SK-N-SH (cell line): ENCODE data around the gene ZDHHC16. TPM values are rescaled to one million over a fixed set of nuclear protein-coding genes. Genes with fewer than 3 reads are reported as not detected.
A peak's percentile ranks its signal among the peaks of the same experiment; 100 is the strongest.

Source experiments
- CTCF ChIA-PET: fragments of 300-600, 350-600 bp; formaldehyde crosslinking; extraction: SDS; loops from one replicate; lab custom pipeline; 2021; lab: Yijun Ruan, JAX
- POLR2A ChIA-PET: fragments of 350-600 bp; sonication (Branson Sonifier 250); formaldehyde crosslinking; extraction: SDS; loops from one replicate; lab custom pipeline; 2020; ENCODE audit warnings: antibody characterized with exemption, inconsistent platforms; lab: Yijun Ruan, JAX
- DNase-seq: peaks from one replicate; pipeline ENCODE4 v3.0.0; 2012
- H2AFZ ChIP-seq: fragments of 200-600 bp; sonication (generic); 2 replicates; pipeline ENCODE4 v1.8.1; 2016; ENCODE audit warnings: antibody characterized with exemption, mild to moderate bottlenecking, low read depth
- H3F3A ChIP-seq: fragments of 200-600 bp; sonication (generic); replicated peaks from 2 replicates; pipeline ENCODE3; 2016; ENCODE audit warnings: antibody characterized with exemption, mild to moderate bottlenecking; ENCODE audit not compliant: insufficient read depth
- H3K27ac ChIP-seq, 2 experiments: fragments of 200-500 bp in 1 of 2; fragments of 200-600 bp in 1 of 2; sonication (Bioruptor generic) in 1 of 2; sonication (generic), shearing (Covaris generic) in 1 of 2; 2 replicates each; pipeline versions ENCODE4 v1.5.1 to v1.6.1; 2014 to 2016; ENCODE audit warnings: low read depth in 2 of 2, inconsistent platforms in 1 of 2, low read length in 1 of 2, mild to moderate bottlenecking in 1 of 2, mixed read lengths in 1 of 2
- H3K27me3 ChIP-seq: fragments of 200-600 bp; sonication (generic), shearing (Covaris generic); 2 replicates; pipeline ENCODE4 v1.6.1; 2016; ENCODE audit warnings: mixed run types; ENCODE audit not compliant: insufficient read depth
- H3K36me3 ChIP-seq, 2 experiments: fragments of 200-500 bp in 1 of 2; fragments of 200-600 bp in 1 of 2; sonication (Bioruptor generic) in 1 of 2; sonication (generic) in 1 of 2; replicated peaks in 1 of 2; 2 replicates each; pipeline versions ENCODE3 to v1.5.1; 2014 to 2016; ENCODE audit warnings: low read length in 1 of 2, mild to moderate bottlenecking in 1 of 2; ENCODE audit not compliant: insufficient read depth in 2 of 2, control insufficient read depth in 1 of 2
- H3K4me1 ChIP-seq, 2 experiments: fragments of 200-500 bp in 1 of 2; fragments of 200-600 bp in 1 of 2; sonication (Bioruptor generic) in 1 of 2; sonication (generic), shearing (Covaris generic) in 1 of 2; 2 replicates each; pipeline versions ENCODE4 v1.5.1 to v1.6.1; 2014 to 2016; ENCODE audit warnings: low read depth in 1 of 2, low read length in 1 of 2, mixed run types in 1 of 2; ENCODE audit not compliant: insufficient read depth in 2 of 2, control insufficient read depth in 1 of 2
- H3K4me2 ChIP-seq: fragments of 200-600 bp; sonication (generic), shearing (Covaris generic); 2 replicates; pipeline ENCODE4 v1.6.1; 2017; ENCODE audit warnings: mixed run types
- H3K4me3 ChIP-seq, 2 experiments: fragments of 200-500 bp in 1 of 2; fragments of 200-600 bp in 1 of 2; sonication (Bioruptor generic) in 1 of 2; sonication (generic), shearing (Covaris generic) in 1 of 2; 2 replicates each; pipeline versions ENCODE4 v1.5.1 to v1.8.1; 2014 to 2016; ENCODE audit warnings: low read depth in 2 of 2, inconsistent platforms in 1 of 2, low read length in 1 of 2, mild to moderate bottlenecking in 1 of 2, mixed read lengths in 1 of 2, moderate library complexity in 1 of 2
- H3K79me2 ChIP-seq: fragments of 200-600 bp; sonication (generic); 2 replicates; pipeline ENCODE4 v1.8.1; 2017; ENCODE audit warnings: mild to moderate bottlenecking; ENCODE audit not compliant: insufficient read depth
- H3K9ac ChIP-seq: fragments of 200-600 bp; sonication (generic); 2 replicates; pipeline ENCODE4 v1.6.1; 2017; ENCODE audit warnings: mixed run types
- H3K9me2 ChIP-seq: fragments of 200-600 bp; sonication (generic); 2 replicates; pipeline ENCODE4 v1.6.1; 2017; ENCODE audit warnings: mixed run types
- H3K9me3 ChIP-seq: fragments of 200-600 bp; sonication (generic); 2 replicates; pipeline ENCODE4 v1.6.1; 2017; ENCODE audit warnings: mixed run types, mild to moderate bottlenecking, moderate library complexity
- H4K20me1 ChIP-seq: fragments of 200-600 bp; sonication (generic); 2 replicates; pipeline ENCODE4 v1.6.1; 2017; ENCODE audit warnings: mild to moderate bottlenecking, mixed run types; ENCODE audit not compliant: insufficient read depth
- CHD2 ChIP-seq: fragments of 150-350 bp; IDR thresholded peaks from 2 replicates; pipeline ENCODE4 v1.6.1; 2018; ENCODE audit warnings: low read length; ENCODE audit not compliant: partially characterized antibody
- EZH2phosphoT487 ChIP-seq: fragments of 200-600 bp; sonication (generic); IDR thresholded peaks from 2 replicates; pipeline ENCODE4 v1.6.1; 2017; ENCODE audit warnings: low read depth, mixed run types, mild to moderate bottlenecking, antibody characterized with exemption, moderate library complexity, borderline replicate concordance
- FOSL2 ChIP-seq: IDR thresholded peaks from 2 replicates; pipeline ENCODE4 v1.4.0; 2012; ENCODE audit warnings: low read depth, mild to moderate bottlenecking, moderate library complexity, borderline replicate concordance
- FOXJ3 ChIP-seq: sonication (generic); formaldehyde crosslinking; IDR thresholded peaks from 2 replicates; pipeline ENCODE4 v1.5.1; 2020; ENCODE audit warnings: mild to moderate bottlenecking, missing genetic modification reagents
- FOXM1 ChIP-seq: IDR thresholded peaks from 2 replicates; pipeline ENCODE4 v1.4.0; 2012; ENCODE audit warnings: low read depth, mild to moderate bottlenecking
- GATA2 ChIP-seq: sonication (generic); formaldehyde crosslinking; IDR thresholded peaks from 2 replicates; pipeline ENCODE4 v1.5.0; 2020; ENCODE audit warnings: mild to moderate bottlenecking, missing genetic modification reagents
- MAX ChIP-seq: IDR thresholded peaks from 2 replicates; pipeline ENCODE4 v1.4.0; 2012; ENCODE audit warnings: low read depth
- MXI1 ChIP-seq: IDR thresholded peaks from 2 replicates; pipeline ENCODE4 v1.6.1; 2012; ENCODE audit warnings: mild to moderate bottlenecking, low read depth, low read length, improper control_type of control experiment
- NRF1 ChIP-seq: IDR thresholded peaks from 2 replicates; pipeline ENCODE4 v1.6.1; 2012; ENCODE audit warnings: low read depth, mild to moderate bottlenecking, low read length
- RAD21 ChIP-seq: IDR thresholded peaks from 2 replicates; pipeline ENCODE4 v1.6.1; 2012; ENCODE audit warnings: mild to moderate bottlenecking, low read length
- RCOR1 ChIP-seq: fragments of 150-350 bp; IDR thresholded peaks from 2 replicates; pipeline ENCODE4 v1.6.1; 2017; ENCODE audit warnings: antibody characterized with exemption, low read length
- RXRA ChIP-seq: IDR thresholded peaks from 2 replicates; pipeline ENCODE4 v1.4.0; 2012; ENCODE audit warnings: low read depth, mild to moderate bottlenecking, borderline replicate concordance
- SIN3A ChIP-seq: IDR thresholded peaks from 2 replicates; pipeline ENCODE4 v1.6.1; 2012; ENCODE audit warnings: low read depth, mild to moderate bottlenecking, low read length, moderate library complexity, borderline replicate concordance
- SMC3 ChIP-seq: IDR thresholded peaks from 2 replicates; pipeline ENCODE4 v1.6.1; 2012; ENCODE audit warnings: low read depth, low read length, improper control_type of control experiment
- TAF1 ChIP-seq: IDR thresholded peaks from 2 replicates; pipeline ENCODE4 v1.6.1; 2012; ENCODE audit warnings: low read depth, mild to moderate bottlenecking, low read length, moderate library complexity, borderline replicate concordance
- TCF12 ChIP-seq: IDR thresholded peaks from 2 replicates; pipeline ENCODE4 v1.4.0; 2012
- YY1 ChIP-seq: IDR thresholded peaks from 2 replicates; pipeline ENCODE4 v1.4.0; 2012; ENCODE audit warnings: low read depth, mild to moderate bottlenecking
- ZBTB33 ChIP-seq: IDR thresholded peaks from 2 replicates; pipeline ENCODE4 v1.4.0; 2012; ENCODE audit warnings: low read depth, borderline replicate concordance
- WGBS: methylation state at CpG from one replicate; pipeline ENCODE4 v1.1.6; 2017; ENCODE audit warnings: low lambda C conversion rate; 5-methylcytosine and 5-hydroxymethylcytosine counted together
- polyA plus RNA-seq, 3 experiments: library from polyadenylated mRNA; depleted of rRNA; stranded (reverse); fragments of >200 nt; gene quantifications; 2 replicates each; pipeline ENCODE4 v1.2.3, GENCODE V29; 2012
- TF ChIP-seq, protein P1 (sequence below): fragments of 200-600 bp; sonication (generic); IDR thresholded peaks from 2 replicates; pipeline ENCODE4 v1.6.1; 2017; ENCODE audit warnings: antibody characterized with exemption, mild to moderate bottlenecking, moderate library complexity
- TF ChIP-seq, protein P2 (sequence below): IDR thresholded peaks from 2 replicates; pipeline ENCODE4 v1.4.0; 2012; ENCODE audit warnings: low read depth, borderline replicate concordance

The ZDHHC16 gene
- polyA plus RNA-seq, 1 of the 3 experiments (the other 2 are of a cell fraction): 71.5 TPM

GRCh38 chr10:97463363-97464132 lies 17.6 kb downstream of the ZDHHC16 start:
- no peaks in the 10 kb centered on the region for H3K79me2 ChIP-seq
- peaks cover 27% of the 10 kb centered on the region for H3F3A ChIP-seq
- H3K36me3 ChIP-seq: peaks cover 61 to 70% of the 10 kb centered on the region in 2 experiments
- 50% methylated on average over 4 of the region's 4 CpGs for WGBS
- peak overlapping the region; percentile 32 to 59; a peak in 3 of 4 replicates for H3K27ac ChIP-seq
- no peak overlapping the region for H3K4me3 ChIP-seq
- no peak overlapping the region for H3K4me2 ChIP-seq
- CTCF ChIA-PET: interaction anchor here (0.8 to 8.7 kb wide), 19 partner anchors 10 to 149 kb away, joined by 3 to 132 read pairs (median 5); partner anchors contain the start of gene ANKRD2
- no peaks in the 10 kb centered on the region for H3K9me2 ChIP-seq
- H4K20me1 ChIP-seq: 0 out of 2 replicates have a peak, but pooled peaks cover 7% of the 10 kb centered on the region
- no peaks in the 10 kb centered on the region for H3K9me3 ChIP-seq
- DNase-seq: peak; percentile 70
- no peaks in the 10 kb centered on the region for H3K27me3 ChIP-seq
- no peak overlapping the region for H3K9ac ChIP-seq
- TF ChIP-seq RCOR1 (no peak), YY1 (no peak), SIN3A (0 out of 2 replicates have a peak, but pooled peaks have one; percentile 48), TCF12 (peak; percentile 58; the same call in 1 of the 2 replicates), CHD2 (peak; percentile 10), SMC3 (peak; percentile 84), FOXM1 (no peak), RAD21 (peak; percentile 83)
- TF ChIP-seq, protein P1, sequence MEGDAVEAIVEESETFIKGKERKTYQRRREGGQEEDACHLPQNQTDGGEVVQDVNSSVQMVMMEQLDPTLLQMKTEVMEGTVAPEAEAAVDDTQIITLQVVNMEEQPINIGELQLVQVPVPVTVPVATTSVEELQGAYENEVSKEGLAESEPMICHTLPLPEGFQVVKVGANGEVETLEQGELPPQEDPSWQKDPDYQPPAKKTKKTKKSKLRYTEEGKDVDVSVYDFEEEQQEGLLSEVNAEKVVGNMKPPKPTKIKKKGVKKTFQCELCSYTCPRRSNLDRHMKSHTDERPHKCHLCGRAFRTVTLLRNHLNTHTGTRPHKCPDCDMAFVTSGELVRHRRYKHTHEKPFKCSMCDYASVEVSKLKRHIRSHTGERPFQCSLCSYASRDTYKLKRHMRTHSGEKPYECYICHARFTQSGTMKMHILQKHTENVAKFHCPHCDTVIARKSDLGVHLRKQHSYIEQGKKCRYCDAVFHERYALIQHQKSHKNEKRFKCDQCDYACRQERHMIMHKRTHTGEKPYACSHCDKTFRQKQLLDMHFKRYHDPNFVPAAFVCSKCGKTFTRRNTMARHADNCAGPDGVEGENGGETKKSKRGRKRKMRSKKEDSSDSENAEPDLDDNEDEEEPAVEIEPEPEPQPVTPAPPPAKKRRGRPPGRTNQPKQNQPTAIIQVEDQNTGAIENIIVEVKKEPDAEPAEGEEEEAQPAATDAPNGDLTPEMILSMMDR: peak; percentile 89
- peaks cover 0 to 4% of the 10 kb centered on the region in 2 experiments; a peak in 2 of 4 replicates for H3K4me1 ChIP-seq
- POLR2A ChIA-PET: interaction anchor here (1.1 kb wide), 1 partner anchor 90 kb away, joined by 4 read pairs; no protein-coding TSS in a partner anchor
- H2AFZ ChIP-seq: no peak overlapping the region

DNA sequence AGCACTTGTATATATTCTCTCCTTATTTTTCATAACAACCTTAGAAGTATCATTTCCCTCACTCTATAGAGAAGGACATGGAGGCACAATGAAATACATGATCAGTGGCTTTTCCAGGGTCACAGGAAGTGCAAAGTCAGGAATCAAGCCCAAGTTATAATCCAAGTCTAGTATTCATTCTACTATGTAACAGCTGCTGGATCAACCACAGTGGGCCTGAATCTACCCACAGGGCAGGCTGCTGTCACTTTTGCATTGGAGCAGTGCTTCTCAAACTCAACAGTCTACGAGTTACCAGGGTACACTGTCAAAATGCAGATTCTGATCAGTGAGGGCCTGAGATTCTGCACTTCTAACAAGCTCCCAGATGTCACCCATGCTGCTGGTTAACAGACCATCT lies 18.3 kb downstream of the ZDHHC16 start:
- Histone ChIP-seq H3K9me3 (no peaks in the 10 kb centered on the region), H3K4me1 (peaks cover 0 to 4% of the 10 kb centered on the region in 2 experiments; a peak in 2 of 4 replicates), H4K20me1 (0 out of 2 replicates have a peak, but pooled peaks cover 7% of the 10 kb centered on the region), H3K4me3 (no peak overlapping the region), H3K9me2 (no peaks in the 10 kb centered on the region), H3K79me2 (no peaks in the 10 kb centered on the region), H2AFZ (no peak overlapping the region), H3K36me3 (peaks cover 67% of the 10 kb centered on the region in 2 experiments), H3K27ac (peak overlapping the region; percentile 32 to 43), H3K27me3 (no peaks in the 10 kb centered on the region), H3F3A (peaks cover 27% of the 10 kb centered on the region), H3K4me2 (no peak overlapping the region), H3K9ac (no peak overlapping the region)
- DNase-seq: no peak
- POLR2A ChIA-PET: interaction anchor here (1.1 kb wide), 1 partner anchor 89 kb away, joined by 4 read pairs; no protein-coding TSS in a partner anchor
- 73% methylated on average over 1 of the region's 1 CpG for WGBS
- CTCF ChIA-PET: interaction anchor here (0.8 to 8.7 kb wide), 21 partner anchors 8 to 237 kb away, joined by 3 to 132 read pairs (median 4); partner anchors contain the start of genes ANKRD2 and RRP12
- TF ChIP-seq SMC3 (no peak), GATA2 (CRISPR knock-in tag) (no peak), RCOR1 (no peak), RXRA (no peak), MXI1 (no peak), RAD21 (no peak), FOSL2 (no peak), MAX (no peak), SIN3A (no peak), ZBTB33 (no peak), TAF1 (no peak), FOXJ3 (CRISPR knock-in tag) (no peak), EZH2phosphoT487 (no peak), NRF1 (no peak)
- TF ChIP-seq, protein P2, sequence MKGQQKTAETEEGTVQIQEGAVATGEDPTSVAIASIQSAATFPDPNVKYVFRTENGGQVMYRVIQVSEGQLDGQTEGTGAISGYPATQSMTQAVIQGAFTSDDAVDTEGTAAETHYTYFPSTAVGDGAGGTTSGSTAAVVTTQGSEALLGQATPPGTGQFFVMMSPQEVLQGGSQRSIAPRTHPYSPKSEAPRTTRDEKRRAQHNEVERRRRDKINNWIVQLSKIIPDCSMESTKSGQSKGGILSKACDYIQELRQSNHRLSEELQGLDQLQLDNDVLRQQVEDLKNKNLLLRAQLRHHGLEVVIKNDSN: no peak
